SK-N-SH (cell line): ENCODE measurements around the gene GHRHR.

Experiments
- EP300 ChIP-seq, 2 experiments: IDR thresholded peaks; 2 replicates each; pipeline versions ENCODE4 v1.4.0 to v1.6.1; 2012; ENCODE audit warnings: borderline replicate concordance in 1 of 2, low read depth in 1 of 2, low read length in 1 of 2
- EZH2phosphoT487 ChIP-seq: fragments of 200-600 bp; sonication (generic); IDR thresholded peaks from 2 replicates; pipeline ENCODE4 v1.6.1; 2017; ENCODE audit warnings: low read depth, mixed run types, mild to moderate bottlenecking, antibody characterized with exemption, moderate library complexity, borderline replicate concordance
- SMC3 ChIP-seq: IDR thresholded peaks from 2 replicates; pipeline ENCODE4 v1.6.1; 2012; ENCODE audit warnings: low read depth, low read length, improper control_type of control experiment
- TAF1 ChIP-seq: IDR thresholded peaks from 2 replicates; pipeline ENCODE4 v1.6.1; 2012; ENCODE audit warnings: low read depth, mild to moderate bottlenecking, low read length, moderate library complexity, borderline replicate concordance
- YY1 ChIP-seq: IDR thresholded peaks from 2 replicates; pipeline ENCODE4 v1.4.0; 2012; ENCODE audit warnings: low read depth, mild to moderate bottlenecking
- TF ChIP-seq, protein P1 (sequence below): fragments of 200-600 bp; sonication (generic); IDR thresholded peaks from 2 replicates; pipeline ENCODE4 v1.6.1; 2017; ENCODE audit warnings: antibody characterized with exemption, mild to moderate bottlenecking, moderate library complexity
- TF ChIP-seq, protein P2 (sequence below): fragments of 150-350 bp; IDR thresholded peaks from 2 replicates; pipeline ENCODE4 v1.6.1; 2016; ENCODE audit warnings: mild to moderate bottlenecking, low read depth, low read length

DNA sequence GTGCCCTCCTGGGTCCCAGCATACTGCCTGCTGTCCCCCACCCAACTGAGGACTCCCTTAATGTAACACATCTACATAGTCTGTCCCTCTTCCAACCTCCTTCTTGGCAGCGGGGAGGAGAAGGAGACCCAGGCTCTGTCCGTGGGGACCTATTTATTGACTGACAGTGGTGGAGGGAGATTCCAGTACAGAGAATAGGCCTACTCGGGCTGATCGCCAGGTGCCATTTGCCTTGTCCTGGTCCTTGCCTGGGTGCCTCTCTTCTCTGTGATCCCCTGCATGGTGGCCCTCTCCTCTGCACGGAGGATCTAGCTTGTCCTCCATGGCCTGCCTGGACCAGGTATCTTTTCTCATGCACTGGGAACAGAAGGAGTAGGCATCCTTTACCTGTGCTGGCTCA, 17.0 kb downstream of the GHRHR start:
- TF ChIP-seq, protein P1, sequence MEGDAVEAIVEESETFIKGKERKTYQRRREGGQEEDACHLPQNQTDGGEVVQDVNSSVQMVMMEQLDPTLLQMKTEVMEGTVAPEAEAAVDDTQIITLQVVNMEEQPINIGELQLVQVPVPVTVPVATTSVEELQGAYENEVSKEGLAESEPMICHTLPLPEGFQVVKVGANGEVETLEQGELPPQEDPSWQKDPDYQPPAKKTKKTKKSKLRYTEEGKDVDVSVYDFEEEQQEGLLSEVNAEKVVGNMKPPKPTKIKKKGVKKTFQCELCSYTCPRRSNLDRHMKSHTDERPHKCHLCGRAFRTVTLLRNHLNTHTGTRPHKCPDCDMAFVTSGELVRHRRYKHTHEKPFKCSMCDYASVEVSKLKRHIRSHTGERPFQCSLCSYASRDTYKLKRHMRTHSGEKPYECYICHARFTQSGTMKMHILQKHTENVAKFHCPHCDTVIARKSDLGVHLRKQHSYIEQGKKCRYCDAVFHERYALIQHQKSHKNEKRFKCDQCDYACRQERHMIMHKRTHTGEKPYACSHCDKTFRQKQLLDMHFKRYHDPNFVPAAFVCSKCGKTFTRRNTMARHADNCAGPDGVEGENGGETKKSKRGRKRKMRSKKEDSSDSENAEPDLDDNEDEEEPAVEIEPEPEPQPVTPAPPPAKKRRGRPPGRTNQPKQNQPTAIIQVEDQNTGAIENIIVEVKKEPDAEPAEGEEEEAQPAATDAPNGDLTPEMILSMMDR = no peak
- TF ChIP-seq YY1 = no peak
- TF ChIP-seq TAF1 = no peak
- TF ChIP-seq, protein P2, sequence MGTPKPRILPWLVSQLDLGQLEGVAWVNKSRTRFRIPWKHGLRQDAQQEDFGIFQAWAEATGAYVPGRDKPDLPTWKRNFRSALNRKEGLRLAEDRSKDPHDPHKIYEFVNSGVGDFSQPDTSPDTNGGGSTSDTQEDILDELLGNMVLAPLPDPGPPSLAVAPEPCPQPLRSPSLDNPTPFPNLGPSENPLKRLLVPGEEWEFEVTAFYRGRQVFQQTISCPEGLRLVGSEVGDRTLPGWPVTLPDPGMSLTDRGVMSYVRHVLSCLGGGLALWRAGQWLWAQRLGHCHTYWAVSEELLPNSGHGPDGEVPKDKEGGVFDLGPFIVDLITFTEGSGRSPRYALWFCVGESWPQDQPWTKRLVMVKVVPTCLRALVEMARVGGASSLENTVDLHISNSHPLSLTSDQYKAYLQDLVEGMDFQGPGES = no peak
- no peak for TF ChIP-seq EP300 (IDR thresholded peaks at IDR 0.05; ENCODE audit: borderline replicate concordance in 1 of 2, low read depth in 1 of 2, low read length in 1 of 2)
- TF ChIP-seq SMC3 = no peak
- TF ChIP-seq EZH2phosphoT487 = no peak
